Heart left ventricle (tissue), 16 donors: ENCODE data around the gene FXYD7. TPM values are rescaled to one million over a fixed set of nuclear protein-coding genes. Genes with fewer than 3 reads are reported as not detected.
A peak's percentile ranks its signal among the peaks of the same experiment; 100 is the strongest.

Source experiments
- ATAC-seq, 4 donors: fragments of 200-7000 bp; cut with Tn5 transposase; one replicate each; pipeline ENCODE4 v1.9.1; 2020 to 2022; ENCODE audit warnings: moderate library complexity in 4 of 4, mild to moderate bottlenecking in 3 of 4, moderate number of reproducible peaks in 1 of 4
- DNase-seq, 5 donors: peaks; one replicate each; pipeline ENCODE4 v3.0.0-alpha.2; 2020
- H3K27ac ChIP-seq, 12 donors: fragments of 200-600 bp; sonication (generic) in 4 of 12; one replicate each; pipeline versions ENCODE4 v1.5.0 to v1.8.0; 2016 to 2022; ENCODE audit warnings: mild to moderate bottlenecking in 2 of 12
- H3K27me3 ChIP-seq, 9 donors: fragments of 200-600 bp; sonication (generic) in 2 of 9; one replicate each; pipeline versions ENCODE4 v1.5.1 to v1.8.0; 2016 to 2022; ENCODE audit warnings: mild to moderate bottlenecking in 3 of 9
- H3K36me3 ChIP-seq, 9 donors: fragments of 200-600 bp; sonication (generic) in 2 of 9; one replicate each; pipeline versions ENCODE4 v1.5.0 to v1.8.0; 2018 to 2022; ENCODE audit warnings: mild to moderate bottlenecking in 2 of 9
- H3K4me1 ChIP-seq, 12 donors: fragments of 200-600 bp; sonication (generic) in 4 of 12; one replicate each; pipeline versions ENCODE4 v1.5.0 to v1.8.0; 2016 to 2022; ENCODE audit warnings: mild to moderate bottlenecking in 3 of 12
- H3K4me3 ChIP-seq, 12 donors: fragments of 200-600 bp; sonication (generic) in 4 of 12; one replicate each; pipeline versions ENCODE4 v1.5.0 to v1.8.0; 2017 to 2022; ENCODE audit warnings: mild to moderate bottlenecking in 9 of 12, moderate library complexity in 4 of 12
- H3K9me3 ChIP-seq, 12 donors: fragments of 200-600 bp; sonication (generic) in 4 of 12; one replicate each; pipeline versions ENCODE4 v1.5.0 to v1.8.0; 2016 to 2022; ENCODE audit warnings: mild to moderate bottlenecking in 1 of 12
- CTCF ChIP-seq, 12 donors: fragments of 200-600 bp; sonication (generic) in 4 of 12; IDR thresholded peaks; one replicate each; pipeline versions ENCODE4 v1.5.0 to v1.8.0; 2018 to 2022; ENCODE audit warnings: antibody characterized with exemption in 12 of 12, mild to moderate bottlenecking in 5 of 12
- POLR2A ChIP-seq, 2 donors: fragments of 450-650 bp; IDR thresholded peaks; one replicate each; pipeline ENCODE4 v1.6.1; 2017; ENCODE audit warnings: antibody characterized with exemption in 2 of 2, mild to moderate bottlenecking in 2 of 2, moderate library complexity in 2 of 2
- WGBS, 4 donors: extraction: QIAGEN DNeasy Blood & Tissue Kit in 2 of 4; methylation state at CpG; one replicate each; pipeline versions ENCODE4 v1.1.5 to v1.1.7; 2013 to 2018; 5-methylcytosine and 5-hydroxymethylcytosine counted together
- intact Hi-C, 10 donors: fragments of 100-400 bp; cut with DNase I; formaldehyde crosslinking; loops; one replicate each; pipeline versions ENCODE4 v1.11.1 to v1.14.2; 2022
- polyA plus RNA-seq, 2 donors: library from polyadenylated mRNA; stranded (reverse); fragments of 200-250 nt; gene quantifications; one replicate each; pipeline ENCODE4 v1.2.3, GENCODE V29; 2013
- total RNA-seq, 9 donors: library from RNA; depleted of rRNA in 2 of 9; stranded (reverse); fragments of >200 nt in 2 of 9; fragmentation: NEBNext Ultra II Directional in 3 of 9; extraction: Animal tissue kit (Norgen Biotek cat#: 25700) in 3 of 9; gene quantifications; one replicate each; pipeline versions ENCODE4 v1.1.0 to v1.2.4, GENCODE V29; 2016 to 2023
- donor health status: ischemic (EF 13 %, LVEDD 7.1; RV severe dilation, severe dysfunction).
- donor health status: healthy with polysubstance abuse.
- donor health status: DM: no; HTN: yes; CAD: no.
- donor health status: DM: no; HTN: no; CAD: no.
- donor health status: ischemic (EF 25% LVEDD 6.9; RV normal size, moderate dysfunction).
- donor health status: ischemic (EF 25% LVEDD 5.7; RV mildly dilated, moderate dysfunction).
- donor health status: healthy.
- donor health status: DM: yes; HTN: yes; CAD: no.
- donor health status: ischemic (EF 35%, LVEDD 5.7; RV mildly dilated, moderate dysfunction).
- donor health status: nonischemic (EF 11% LVEDD 7.7; RV severe dilation, severe dysfunction).
- donor health status: DM: yes; HTN: yes; CAD: no.
- donor health status: PGD.
- donor health status: ischemic (EF 29% LVEDD 5.4; RV normal size, mild dysfunction).
- donor health status: nonischemic (EF 23%, LVEDD 6.1; RV moderate dilation, normal function).

FXYD7 gene
- total and polyA plus RNA-seq, 11 donors = 0.21 to 0.52 (median 0.28) TPM; not detected in 8

- TF ChIP-seq CTCF (IDR thresholded peaks at IDR 0.05) (peak; percentile 39 to 65 (median 58)), POLR2A (IDR thresholded peaks at IDR 0.05) (no peak)
- H3K9me3 ChIP-seq = no peaks in the 10 kb centered on the region
- intact Hi-C loops = loop anchor here in 6 of 10 donors (5.0 to 10.0 kb wide), 3 partner anchors 122 to 130 kb away; partner anchors contain the start of gene USF2 (in 5 of the 6)
These were observed 337 bp upstream of the FXYD7 start for GRCh38 chr19:35142606-35143230.

GRCh38 chr19:35143818-35144217 is 763 bp downstream of the FXYD7 start:
- ATAC-seq = no peak
- intact Hi-C loops = loop anchor here in 6 of 10 donors (5.0 to 10.0 kb wide), 3 partner anchors 121 to 128 kb away; partner anchors contain the start of gene USF2 (in 5 of the 6)
- WGBS, 4 donors = 39 to 58% (median 53%) methylated on average over 3 of the region's 3 CpGs
- no peak overlapping the region for H3K4me3 ChIP-seq
- H3K27ac ChIP-seq = no peak overlapping the region
- no peak for DNase-seq
- peaks cover 0 to 44% (median 25%) of the 10 kb centered on the region in 12 donors for H3K4me1 ChIP-seq
- H3K36me3 ChIP-seq = peaks cover 0 to 9% (median 0%) of the 10 kb centered on the region in 9 donors
- TF ChIP-seq POLR2A (IDR thresholded peaks at IDR 0.05) (no peak), CTCF (IDR thresholded peaks at IDR 0.05) (no peak)
- H3K9me3 ChIP-seq = no peaks in the 10 kb centered on the region
- peaks cover 0 to 23% (median 0%) of the 10 kb centered on the region in 9 donors for H3K27me3 ChIP-seq

More at GRCh38 chr19:35142606-35143230, 337 bp upstream of the FXYD7 start:
- Histone ChIP-seq H3K4me1 (peaks cover 0 to 55% (median 33%) of the 10 kb centered on the region in 12 donors), H3K36me3 (peaks cover 0 to 9% (median 0%) of the 10 kb centered on the region in 9 donors), H3K27ac (no peak overlapping the region), H3K4me3 (peak overlapping the region in 3 of 12 donors; percentile 6 to 26 (median 7)), H3K27me3 (peaks cover 0 to 23% (median 0%) of the 10 kb centered on the region in 9 donors)
- 23 to 44% (median 34%) methylated on average over 28 to 45 of the region's 46 CpGs for WGBS, 4 donors
- DNase-seq = peak in 4 of 5 donors; percentile 42 to 79 (median 49)
- no peak for ATAC-seq

GRCh38 chr19:35144259-35144599 is 1.2 kb downstream of the FXYD7 start:
- intact Hi-C loops = loop anchor here in 6 of 10 donors (5.0 to 10.0 kb wide), 3 partner anchors 121 to 128 kb away; partner anchors contain the start of gene USF2 (in 5 of the 6)
- ATAC-seq (no peak), DNase-seq (no peak)
- H3K27ac ChIP-seq = no peak overlapping the region
- peaks cover 0 to 43% (median 25%) of the 10 kb centered on the region in 12 donors for H3K4me1 ChIP-seq
- 41 to 48% (median 43%) methylated on average over 5 to 6 of the region's 6 CpGs for WGBS, 4 donors
- H3K9me3 ChIP-seq = no peaks in the 10 kb centered on the region
- no peak for TF ChIP-seq POLR2A (IDR thresholded peaks at IDR 0.05)
- TF ChIP-seq CTCF (IDR thresholded peaks at IDR 0.05) = no peak
- H3K36me3 ChIP-seq = peaks cover 0 to 9% (median 0%) of the 10 kb centered on the region in 9 donors
- H3K27me3 ChIP-seq = peaks cover 0 to 23% (median 0%) of the 10 kb centered on the region in 9 donors
- H3K4me3 ChIP-seq = no peak overlapping the region
